PC-9 (cell line): ENCODE measurements around the gene FPR1.

Experiments used
- EZH2 ChIP-seq: fragments of 200-600 bp; sonication (generic); IDR thresholded peaks from 2 replicates; pipeline ENCODE4 v1.8.0; 2017; ENCODE audit warnings: antibody characterized with exemption, low read depth
- TF ChIP-seq, protein P1 (sequence below): fragments of 200-600 bp; sonication (generic); conservative IDR thresholded peaks from 2 replicates; pipeline ENCODE4 v1.6.1; 2017; ENCODE audit warnings: mixed run types, antibody characterized with exemption, mild to moderate bottlenecking, moderate library complexity

GRCh38 chr19:51766461-51766860, 14.8 kb upstream of the FPR1 start:
- TF ChIP-seq, protein P1, sequence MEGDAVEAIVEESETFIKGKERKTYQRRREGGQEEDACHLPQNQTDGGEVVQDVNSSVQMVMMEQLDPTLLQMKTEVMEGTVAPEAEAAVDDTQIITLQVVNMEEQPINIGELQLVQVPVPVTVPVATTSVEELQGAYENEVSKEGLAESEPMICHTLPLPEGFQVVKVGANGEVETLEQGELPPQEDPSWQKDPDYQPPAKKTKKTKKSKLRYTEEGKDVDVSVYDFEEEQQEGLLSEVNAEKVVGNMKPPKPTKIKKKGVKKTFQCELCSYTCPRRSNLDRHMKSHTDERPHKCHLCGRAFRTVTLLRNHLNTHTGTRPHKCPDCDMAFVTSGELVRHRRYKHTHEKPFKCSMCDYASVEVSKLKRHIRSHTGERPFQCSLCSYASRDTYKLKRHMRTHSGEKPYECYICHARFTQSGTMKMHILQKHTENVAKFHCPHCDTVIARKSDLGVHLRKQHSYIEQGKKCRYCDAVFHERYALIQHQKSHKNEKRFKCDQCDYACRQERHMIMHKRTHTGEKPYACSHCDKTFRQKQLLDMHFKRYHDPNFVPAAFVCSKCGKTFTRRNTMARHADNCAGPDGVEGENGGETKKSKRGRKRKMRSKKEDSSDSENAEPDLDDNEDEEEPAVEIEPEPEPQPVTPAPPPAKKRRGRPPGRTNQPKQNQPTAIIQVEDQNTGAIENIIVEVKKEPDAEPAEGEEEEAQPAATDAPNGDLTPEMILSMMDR, result no peak
- no peak for TF ChIP-seq EZH2
